RWPE2 (cell line): ENCODE measurements around the gene AXL.

Experiments
- ATAC-seq: fragments of 200-7000 bp; cut with Tn5 transposase; 3 replicates; pipeline ENCODE4 v1.9.1; 2021; ENCODE audit warnings: low read depth
- DNase-seq: peaks from one replicate; pipeline ENCODE4 v3.0.0-alpha.2; 2020; ENCODE audit warnings: low spot score
- H3K27ac ChIP-seq: fragments of 450-650 bp; 2 replicates; pipeline ENCODE4 v1.5.1; 2017; ENCODE audit warnings: mild to moderate bottlenecking; ENCODE audit not compliant: poor library complexity, severe bottlenecking
- H3K27me3 ChIP-seq: fragments of 250-450 bp; sonication (Bioruptor Pico); 2 replicates; pipeline ENCODE4 v1.5.1; 2021; ENCODE audit warnings: mild to moderate bottlenecking, moderate library complexity; ENCODE audit not compliant: insufficient read depth, poor library complexity, severe bottlenecking
- H3K36me3 ChIP-seq: fragments of 250-450 bp; sonication (Bioruptor Pico); 2 replicates; pipeline ENCODE4 v1.5.1; 2020; ENCODE audit warnings: low read depth, mild to moderate bottlenecking, moderate library complexity
- H3K4me1 ChIP-seq: fragments of 250-450 bp; sonication (Bioruptor Pico); 2 replicates; pipeline ENCODE4 v1.5.1; 2021; ENCODE audit warnings: mild to moderate bottlenecking, moderate library complexity; ENCODE audit not compliant: insufficient read depth, poor library complexity, severe bottlenecking
- H3K4me3 ChIP-seq: fragments of 250-450 bp; sonication (Bioruptor Pico); 2 replicates; pipeline ENCODE4 v1.5.1; 2021; ENCODE audit warnings: mild to moderate bottlenecking, moderate library complexity; ENCODE audit not compliant: severe bottlenecking
- H3K9me3 ChIP-seq: fragments of 250-450 bp; sonication (Bioruptor Pico); 2 replicates; pipeline ENCODE4 v1.5.1; 2021; ENCODE audit warnings: mild to moderate bottlenecking, moderate library complexity; ENCODE audit not compliant: severe bottlenecking
- CTCF ChIP-seq: fragments of 450-650 bp; IDR thresholded peaks from one replicate; pipeline ENCODE4 v1.5.1; 2017; ENCODE audit warnings: mild to moderate bottlenecking, moderate library complexity; ENCODE audit not compliant: poor library complexity, severe bottlenecking

The AXL gene

GRCh38 chr19:41264581-41265394 lies 45.8 kb downstream of the AXL start:
- no peak for ATAC-seq
- Histone ChIP-seq H3K27me3 (no peaks in the 10 kb centered on the region), H3K36me3 (peaks cover 39% of the 10 kb centered on the region), H3K4me1 (peaks cover 5% of the 10 kb centered on the region), H3K9me3 (no peaks in the 10 kb centered on the region), H3K27ac (peak overlapping the region; percentile 94), H3K4me3 (peak overlapping the region; percentile 87)
- TF ChIP-seq CTCF, result no peak
- DNase-seq, result no peak

GRCh38 chr19:41265395-41266153 lies 46.6 kb downstream of the AXL start:
- Histone ChIP-seq H3K27ac (peak overlapping the region; percentile 94), H3K36me3 (peaks cover 46% of the 10 kb centered on the region), H3K4me3 (peak overlapping the region; percentile 87), H3K9me3 (no peaks in the 10 kb centered on the region), H3K27me3 (no peaks in the 10 kb centered on the region), H3K4me1 (peaks cover 5% of the 10 kb centered on the region)
- DNase-seq, result no peak
- no peak for TF ChIP-seq CTCF
- ATAC-seq, result no peak

- DNase-seq, result no peak
- no peaks in the 10 kb centered on the region for H3K9me3 ChIP-seq
- TF ChIP-seq CTCF, result no peak
- H3K27ac ChIP-seq, result no peak overlapping the region
- peaks cover 75% of the 10 kb centered on the region for H3K36me3 ChIP-seq
- H3K4me3 ChIP-seq, result no peak overlapping the region
- H3K4me1 ChIP-seq, result peaks cover 5% of the 10 kb centered on the region
- H3K27me3 ChIP-seq, result no peaks in the 10 kb centered on the region
- no peak for ATAC-seq
These were observed 50.0 kb downstream of the AXL start for GRCh38 chr19:41269055-41269454.

- H3K4me3 ChIP-seq, result no peak overlapping the region
- DNase-seq, result no peak
- H3K9me3 ChIP-seq, result no peaks in the 10 kb centered on the region
- H3K4me1 ChIP-seq, result peaks cover 5% of the 10 kb centered on the region
- H3K27ac ChIP-seq, result no peak overlapping the region
- peaks cover 80% of the 10 kb centered on the region for H3K36me3 ChIP-seq
- no peak for TF ChIP-seq CTCF
- no peaks in the 10 kb centered on the region for H3K27me3 ChIP-seq
- ATAC-seq, result no peak
These were observed 50.5 kb downstream of the AXL start for GRCh38 chr19:41269571-41269970.
